Left kidney (tissue), 2 donors: ENCODE measurements around the gene CCL1. TPM values are rescaled to one million over a fixed set of nuclear protein-coding genes. Genes with fewer than 3 reads are reported as not detected.
A peak's percentile ranks its signal among the peaks of the same experiment; 100 is the strongest.

Experiments
- DNase-seq: peaks from one replicate; pipeline ENCODE4 v3.0.0-alpha.2; 2013
- polyA plus RNA-seq: library from polyadenylated mRNA; unstranded; fragments of 120-200 nt; gene quantifications from one replicate; pipeline ENCODE4 v1.2.1, GENCODE V29; 2013; ENCODE audit not compliant: insufficient read length

Gene CCL1
- polyA plus RNA-seq, 1 donor, result not detected

GRCh38 chr17:34358631-34359030 lies 4.4 kb downstream of the CCL1 start:
- DNase-seq, result no peak

DNA sequence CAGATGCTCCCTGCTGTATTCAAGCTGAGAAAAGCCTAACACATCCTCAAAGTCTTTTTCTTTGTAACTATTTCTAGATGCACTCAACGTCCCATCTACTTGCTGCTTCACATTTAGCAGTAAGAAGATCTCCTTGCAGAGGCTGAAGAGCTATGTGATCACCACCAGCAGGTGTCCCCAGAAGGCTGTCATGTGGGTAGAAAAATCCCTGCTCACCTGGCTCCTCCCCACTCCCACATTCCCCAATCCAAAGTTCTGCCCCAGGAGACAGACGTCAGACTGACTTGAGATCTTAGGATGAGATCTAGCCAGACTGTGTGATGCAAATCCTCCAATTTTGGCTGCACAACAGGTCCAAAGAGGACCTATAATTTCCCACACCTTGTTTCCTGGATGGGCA lies 5.6 kb downstream of the CCL1 start:
- DNase-seq, result no peak

GRCh38 chr17:34356194-34356593 lies 6.8 kb downstream of the CCL1 start, which contains the start of gene CCL13:
TSS of gene CCL13 (plus strand) at chr17:34356480. CDS start at chr17:34356527, 47 bp downstream.
- DNase-seq, result no peak

DNA sequence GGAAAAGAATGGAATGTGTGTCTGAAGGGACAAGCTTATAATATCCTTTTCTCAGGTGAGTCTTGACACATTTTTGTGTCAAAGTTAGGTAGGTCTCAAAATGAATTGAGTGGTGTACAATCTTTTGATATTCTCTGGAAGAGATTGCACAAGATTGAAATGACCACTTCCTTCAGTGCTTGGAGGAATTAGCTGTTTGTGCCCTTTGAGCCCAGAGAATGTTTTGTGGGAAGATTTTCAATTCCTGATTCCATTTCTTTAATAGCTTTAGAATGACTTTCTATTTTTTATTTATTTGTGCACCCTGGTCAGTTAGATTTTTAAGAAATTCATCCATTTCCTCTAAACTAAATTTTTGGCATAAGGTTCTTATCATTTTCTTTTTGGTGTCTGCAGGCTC lies 8.4 kb downstream of the CCL1 start:
- no peak for DNase-seq

GRCh38 chr17:34352191-34352590 lies 10.8 kb downstream of the CCL1 start:
- DNase-seq, result no peak

GRCh38 chr17:34351096-34351495 lies 11.9 kb downstream of the CCL1 start:
- DNase-seq, result no peak

GRCh38 chr17:34349751-34350150 lies 13.3 kb downstream of the CCL1 start:
- no peak for DNase-seq

DNA sequence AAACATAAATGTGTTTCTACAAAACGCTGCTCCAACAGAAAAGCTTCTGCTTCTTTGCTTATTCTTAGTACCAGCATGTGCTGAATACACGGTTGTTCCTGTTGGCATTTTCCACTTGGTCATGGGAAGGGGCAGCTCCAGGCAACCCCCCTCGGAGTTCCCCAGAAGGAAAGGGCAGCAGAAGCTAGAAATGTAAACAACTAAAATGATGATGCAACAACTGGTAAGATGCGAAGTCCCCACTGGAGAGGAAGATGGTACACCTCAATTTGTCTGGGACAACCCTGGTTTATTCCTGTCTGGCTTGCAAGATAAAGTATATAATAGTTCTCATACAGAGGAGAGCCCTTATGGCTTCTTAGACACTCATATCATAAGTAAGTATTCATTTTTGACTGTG lies 16.0 kb downstream of the CCL1 start:
- DNase-seq, result no peak

GRCh38 chr17:34341916-34342315 lies 21.1 kb downstream of the CCL1 start:
- DNase-seq, result no peak

DNA sequence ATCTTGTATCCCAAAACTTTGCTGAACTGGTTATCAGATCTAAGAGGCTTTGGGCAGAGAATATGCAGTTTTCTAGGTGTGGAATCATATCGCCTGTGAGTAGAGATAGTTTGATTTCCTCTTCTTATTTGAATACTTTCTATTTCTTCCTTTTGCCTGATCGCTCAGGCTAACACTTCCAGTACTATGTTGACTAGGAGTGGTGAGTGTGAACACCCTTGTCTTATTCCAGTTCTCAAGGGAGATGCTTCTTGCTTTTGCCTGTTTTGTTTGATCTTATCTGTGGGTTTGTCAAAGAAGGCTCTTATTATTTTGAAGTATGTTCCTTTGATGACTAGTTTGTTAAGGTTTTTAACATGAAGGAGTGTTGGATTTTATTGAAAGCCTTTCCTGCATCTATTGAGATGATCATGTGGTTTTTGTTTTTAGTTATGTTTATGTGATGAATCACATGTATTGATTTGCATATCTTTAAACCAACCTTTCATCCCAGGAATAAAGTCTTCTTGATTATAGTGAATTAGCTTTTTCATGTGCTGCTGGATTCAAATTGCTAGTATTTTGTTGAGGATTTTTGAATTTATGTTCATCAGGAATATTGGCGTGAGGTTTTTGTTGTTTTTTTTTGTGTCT lies 23.8 kb downstream of the CCL1 start:
- DNase-seq, result no peak

- no peak for DNase-seq
Measured at GRCh38 chr17:34337701-34338100, 25.3 kb downstream of the CCL1 start.

- peak; percentile 24 for DNase-seq
Measured at GRCh38 chr17:34327580-34327979, 35.5 kb downstream of the CCL1 start.

DNA sequence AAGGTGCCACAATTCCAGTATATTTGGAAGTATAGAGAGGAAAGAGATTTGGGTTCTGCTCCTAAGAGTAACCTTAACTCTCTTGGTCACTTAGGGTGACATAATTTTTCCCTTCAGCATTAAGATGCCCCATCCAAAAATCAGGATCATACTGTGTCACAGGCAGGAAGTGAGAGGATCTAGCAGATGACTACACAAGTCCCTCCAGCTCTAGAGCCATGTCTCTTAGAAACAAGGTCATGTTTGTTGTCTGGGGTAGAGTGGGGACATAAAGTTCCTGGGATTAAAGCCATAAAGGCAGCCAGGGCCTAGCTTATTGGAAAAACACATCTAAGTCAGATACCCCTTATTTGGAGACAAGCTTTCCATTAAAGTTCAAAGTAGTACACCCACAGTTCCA lies 41.1 kb downstream of the CCL1 start:
- no peak for DNase-seq

- DNase-seq, result no peak
Measured at GRCh38 chr17:34319039-34319483, 44.0 kb downstream of the CCL1 start, which contains the start of gene CCL8. TSS of gene CCL8 (plus strand) at chr17:34319435. CDS start at chr17:34319502, 67 bp downstream.

DNA sequence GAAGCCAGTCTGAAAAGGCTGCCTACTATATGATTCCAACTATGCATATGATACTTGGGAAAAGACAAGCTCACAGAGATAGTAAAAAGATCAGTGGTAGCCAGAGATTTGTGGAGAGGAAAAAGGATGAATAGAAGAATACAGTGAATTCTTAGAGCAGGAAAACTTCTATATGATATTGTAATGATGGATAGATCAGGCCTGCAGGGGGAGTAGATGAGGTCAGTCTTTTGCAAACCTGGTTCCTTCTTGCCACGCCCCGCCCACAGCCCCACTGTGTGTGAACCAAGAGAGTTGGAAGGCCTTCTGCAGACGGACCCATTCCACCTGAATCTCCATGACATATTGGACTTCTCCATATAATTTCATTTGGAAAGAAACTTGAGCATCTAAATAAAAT lies 44.6 kb downstream of the CCL1 start:
- no peak for DNase-seq

- no peak for DNase-seq
Measured at GRCh38 chr17:34314279-34314678, 48.8 kb downstream of the CCL1 start.

DNA sequence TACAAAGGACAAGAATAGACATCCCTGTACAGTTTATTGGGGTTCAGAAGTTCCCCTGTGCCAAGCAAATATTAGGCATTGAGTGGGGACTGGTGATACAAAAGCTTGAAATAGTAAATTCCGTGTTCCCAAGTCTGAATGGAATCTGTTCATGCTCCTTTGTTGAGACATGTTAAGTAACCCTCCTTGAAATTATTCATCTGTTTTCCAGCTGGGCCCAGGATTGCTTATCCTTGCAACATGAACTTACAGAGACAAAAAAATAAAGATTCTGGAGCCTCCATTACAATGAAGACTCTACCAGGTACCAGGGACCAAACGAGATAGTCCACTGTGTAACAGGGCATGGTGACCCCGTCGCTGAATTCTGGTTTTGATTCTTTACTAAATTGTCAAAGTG lies 49.9 kb downstream of the CCL1 start:
- DNase-seq, result no peak

GRCh38 chr17:34312080-34312479 lies 51.0 kb downstream of the CCL1 start:
- DNase-seq, result no peak

- no peak for DNase-seq
Measured at GRCh38 chr17:34311291-34311690, 51.7 kb downstream of the CCL1 start.

Other genes with a start within 250 kb of the CCL1 start
- 18.7 TPM for gene CCL2, start 107.9 kb downstream of the CCL1 start, polyA plus RNA-seq
- gene CCL7, start 93.0 kb downstream of the CCL1 start, polyA plus RNA-seq, result not detected
- gene CCL11, start 77.5 kb downstream of the CCL1 start, polyA plus RNA-seq, result 1.1 TPM
- 0.15 TPM for gene CCL8, start 43.8 kb downstream of the CCL1 start, polyA plus RNA-seq
- gene CCL13, start 6.8 kb downstream of the CCL1 start, polyA plus RNA-seq, result not detected
- 4.0 TPM for gene TMEM132E, start 216.3 kb upstream of the CCL1 start, polyA plus RNA-seq